Brain microvascular endothelial cell (primary cell): ENCODE data around the gene RETREG3.

Source experiments
- DNase-seq: peaks from one replicate; pipeline ENCODE4 v3.0.0-alpha.2; 2020
- H3K27ac ChIP-seq: fragments of 250-450 bp; sonication (Bioruptor Pico); 2 replicates; pipeline ENCODE4 v1.5.1; 2020; ENCODE audit warnings: mild to moderate bottlenecking, moderate library complexity
- H3K27me3 ChIP-seq: fragments of 250-450 bp; sonication (Bioruptor Pico); replicated peaks from 2 replicates; pipeline ENCODE4 v1.5.1; 2020; ENCODE audit warnings: mild to moderate bottlenecking
- H3K36me3 ChIP-seq: fragments of 250-450 bp; sonication (Bioruptor Pico); replicated peaks from 2 replicates; pipeline ENCODE4 v1.5.1; 2020; ENCODE audit warnings: mild to moderate bottlenecking
- H3K4me3 ChIP-seq: 2 replicates; pipeline ENCODE4 v1.5.1; 2011; ENCODE audit warnings: low read depth, mild to moderate bottlenecking, control low read depth, low read length, moderate library complexity
- CTCF ChIP-seq: IDR thresholded peaks from 2 replicates; pipeline ENCODE4 v1.5.1; 2011; ENCODE audit warnings: low read depth, mild to moderate bottlenecking, moderate library complexity, low read length, control low read depth, inconsistent platforms; ENCODE audit errors: missing control alignments
- in situ Hi-C: cut with HindIII; loops from 2 replicates; pipeline ENCODE4 v1.10.0; 2017; ENCODE audit warnings: low sequenced_read_pairs, low pct_ligation_motif_present

RETREG3 gene

GRCh38 chr17:42598905-42599304, 10.3 kb downstream of the RETREG3 start:
- Histone ChIP-seq H3K36me3 (no peaks in the 10 kb centered on the region), H3K4me3 (no peak overlapping the region), H3K27me3 (no peaks in the 10 kb centered on the region), H3K27ac (no peak overlapping the region)
- no peak for TF ChIP-seq CTCF
- in situ Hi-C loops = no loop called here
- DNase-seq = no peak

- no peak for DNase-seq
- Histone ChIP-seq H3K4me3 (no peak overlapping the region), H3K36me3 (no peaks in the 10 kb centered on the region), H3K27me3 (no peaks in the 10 kb centered on the region), H3K27ac (no peak overlapping the region)
- in situ Hi-C loops = no loop called here
- TF ChIP-seq CTCF = no peak
Measured at GRCh38 chr17:42596386-42596785, 12.8 kb downstream of the RETREG3 start.

- Histone ChIP-seq H3K27ac (no peak overlapping the region), H3K36me3 (peaks cover 26% of the 10 kb centered on the region), H3K27me3 (no peaks in the 10 kb centered on the region), H3K4me3 (no peak overlapping the region)
- in situ Hi-C loops = no loop called here
- no peak for TF ChIP-seq CTCF
- DNase-seq = no peak
Measured at GRCh38 chr17:42591411-42591810, 17.8 kb downstream of the RETREG3 start.

- H3K36me3 ChIP-seq = peaks cover 27% of the 10 kb centered on the region
Measured at GRCh38 chr17:42590886-42591285, 18.3 kb downstream of the RETREG3 start.

GRCh38 chr17:42586514-42587230, 22.5 kb downstream of the RETREG3 start:
- in situ Hi-C loops = no loop called here
- no peaks in the 10 kb centered on the region for H3K27me3 ChIP-seq
- no peak for DNase-seq
- H3K27ac ChIP-seq = no peak overlapping the region
- no peak for TF ChIP-seq CTCF
- no peak overlapping the region for H3K4me3 ChIP-seq
- peaks cover 63% of the 10 kb centered on the region for H3K36me3 ChIP-seq

More at GRCh38 chr17:42590886-42591285, 18.3 kb downstream of the RETREG3 start:
- TF ChIP-seq CTCF = no peak
- no peak for DNase-seq
- no peak overlapping the region for H3K4me3 ChIP-seq
- H3K27ac ChIP-seq = no peak overlapping the region
- H3K27me3 ChIP-seq = no peaks in the 10 kb centered on the region
- in situ Hi-C loops = no loop called here

GRCh38 chr17:42585353-42585752, 23.8 kb downstream of the RETREG3 start:
- in situ Hi-C loops = no loop called here
- no peak for DNase-seq
- Histone ChIP-seq H3K27ac (no peak overlapping the region), H3K4me3 (no peak overlapping the region), H3K27me3 (no peaks in the 10 kb centered on the region), H3K36me3 (peaks cover 67% of the 10 kb centered on the region)
- TF ChIP-seq CTCF = no peak
